GM23248 (cell line): ENCODE results near the gene PSMB8.

Experiments
- EZH2 ChIP-seq: fragments of 200-600 bp; sonication (generic); IDR thresholded peaks from 2 replicates; pipeline ENCODE4 v1.6.1; 2018; ENCODE audit warnings: antibody characterized with exemption, mild to moderate bottlenecking; ENCODE audit not compliant: insufficient read depth, poor library complexity, severe bottlenecking
- EZH2phosphoT487 ChIP-seq: fragments of 200-600 bp; sonication (generic); IDR thresholded peaks from 2 replicates; pipeline ENCODE4 v1.6.1; 2018; ENCODE audit warnings: antibody characterized with exemption, moderate library complexity, mild to moderate bottlenecking, low read depth; ENCODE audit not compliant: insufficient read depth

DNA sequence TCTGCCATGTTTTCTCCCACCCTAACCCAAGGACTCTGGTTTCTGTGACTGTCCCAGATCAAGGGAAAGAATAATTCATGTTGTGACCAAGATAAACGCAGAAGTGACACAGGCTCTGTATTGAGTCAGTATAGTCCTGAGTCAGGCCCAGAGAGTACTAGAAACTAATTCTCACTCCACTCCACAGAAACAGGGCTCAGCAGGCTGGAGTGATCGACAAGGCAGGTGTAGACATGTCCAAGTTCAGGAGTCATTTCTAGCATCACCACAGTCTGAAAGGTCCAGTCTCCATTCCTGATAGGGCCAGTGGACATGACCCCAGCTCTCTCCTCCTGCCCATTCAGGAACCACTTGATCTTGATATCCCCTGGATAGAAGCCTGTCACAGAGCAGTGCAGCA lies 29.7 kb downstream of the PSMB8 start:
- TF ChIP-seq EZH2phosphoT487 (no peak), EZH2 (no peak)
